G401 (cell line): ENCODE data around the gene SPC25. TPM values are rescaled to one million over a fixed set of nuclear protein-coding genes. Genes with fewer than 3 reads are reported as not detected.

Source experiments
- DNase-seq: peaks from one replicate; pipeline ENCODE4 v3.0.0-alpha.2; 2015; ENCODE audit warnings: low spot score
- in situ Hi-C: cut with HindIII; loops from 2 replicates; pipeline ENCODE4 v1.10.0; 2016; ENCODE audit warnings: low sequenced_read_pairs, mixed read lengths
- total RNA-seq: library from RNA; depleted of rRNA; stranded (reverse); fragments of >200 nt; shearing (Covaris generic); gene quantifications from 2 replicates; pipeline ENCODE4 v1.2.3, GENCODE V29; 2014; rRNA removed

Gene SPC25
- total RNA-seq, 1 experiment from 2014 or later: 32.4 TPM

DNA sequence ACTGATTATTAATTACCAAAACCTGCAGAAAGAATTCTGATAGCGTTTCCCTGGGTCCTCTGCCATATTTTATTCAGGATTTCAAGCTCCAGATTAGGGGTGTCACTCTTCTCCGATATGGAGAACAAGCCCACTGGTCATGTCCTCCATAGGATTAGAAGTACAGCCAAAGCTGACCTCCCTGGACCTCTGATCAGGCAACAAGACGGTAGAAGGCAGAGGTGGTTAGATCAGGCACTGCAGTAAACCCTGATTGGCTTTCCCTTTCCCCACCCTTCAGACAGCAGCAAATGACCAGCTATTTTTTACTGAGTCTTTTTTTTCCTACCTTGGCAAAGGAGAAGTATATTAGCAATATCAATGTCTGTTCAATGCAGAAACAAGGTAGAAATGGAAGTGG lies 37.7 kb downstream of the SPC25 start:
- in situ Hi-C loops: no loop called here
- no peak for DNase-seq

DNA sequence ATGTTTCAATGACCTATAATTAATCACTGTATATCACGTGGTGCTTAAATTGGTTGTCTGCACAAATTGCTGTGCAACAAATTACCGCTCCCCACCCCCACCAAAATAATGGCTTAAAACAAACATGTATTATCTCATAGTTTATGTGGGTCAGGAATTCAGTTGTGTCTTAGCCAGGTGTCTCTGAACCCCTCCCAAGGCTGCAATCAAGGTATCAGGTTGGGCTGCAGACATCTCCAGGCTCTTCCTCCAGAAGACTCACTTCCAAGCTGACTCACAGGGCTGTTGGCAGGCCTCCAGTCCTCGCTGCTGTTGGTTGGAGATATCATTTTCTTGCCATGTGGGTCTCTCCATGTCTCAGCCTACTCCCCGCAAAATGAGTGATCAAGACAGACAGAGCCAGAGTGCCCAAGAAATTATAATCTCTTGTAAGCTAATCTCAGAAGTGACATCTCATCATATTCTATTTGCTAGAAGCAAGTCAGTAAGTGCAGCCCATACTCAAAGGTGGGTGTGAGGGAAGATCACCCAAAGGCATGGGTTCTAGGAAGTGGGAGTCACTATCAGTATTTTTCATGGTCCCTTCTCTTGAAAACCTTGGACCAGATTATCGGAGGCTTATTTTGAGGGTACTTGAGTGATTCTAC lies 38.4 kb downstream of the SPC25 start:
- in situ Hi-C loops: no loop called here
- no peak for DNase-seq

DNA sequence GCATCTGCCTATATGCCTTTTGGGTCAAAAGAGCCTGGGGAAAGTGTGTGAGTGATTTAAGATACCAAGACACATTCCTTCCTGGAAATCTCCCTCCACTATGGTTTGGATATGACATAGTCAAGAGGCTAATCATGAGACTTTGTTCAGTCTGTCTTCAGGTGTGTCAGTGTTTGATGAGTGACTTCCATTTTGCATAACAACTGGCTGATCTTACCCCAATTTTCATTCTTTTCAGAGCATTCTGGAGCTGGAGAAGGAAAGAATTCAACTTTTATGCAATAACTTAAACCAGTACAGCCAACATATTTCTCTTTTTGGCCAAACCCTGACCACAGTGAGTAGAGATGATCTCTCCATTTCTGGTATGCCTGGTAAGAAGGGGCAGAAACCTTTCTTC lies 39.4 kb downstream of the SPC25 start:
- DNase-seq: no peak
- in situ Hi-C loops: no loop called here

DNA sequence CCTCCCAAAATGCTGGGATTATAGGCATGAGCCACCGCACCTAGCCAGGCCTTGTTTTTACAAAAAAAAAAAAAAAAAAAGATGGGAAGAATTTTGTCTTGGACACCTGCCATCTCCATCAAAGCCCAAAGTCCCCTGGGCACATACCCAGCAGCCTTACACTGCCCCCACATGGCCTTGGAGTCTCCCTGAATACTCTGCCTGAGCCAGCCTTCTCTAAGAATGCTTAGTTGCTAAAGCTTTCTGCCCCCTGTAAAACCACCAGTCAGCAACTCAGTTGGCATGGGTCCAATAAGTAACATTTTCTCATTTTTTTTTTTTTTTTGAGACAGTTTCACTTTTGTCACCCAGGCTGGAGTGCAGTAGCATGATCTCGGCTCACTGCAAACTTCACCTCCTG lies 40.6 kb downstream of the SPC25 start:
- in situ Hi-C loops: no loop called here
- no peak for DNase-seq

DNA sequence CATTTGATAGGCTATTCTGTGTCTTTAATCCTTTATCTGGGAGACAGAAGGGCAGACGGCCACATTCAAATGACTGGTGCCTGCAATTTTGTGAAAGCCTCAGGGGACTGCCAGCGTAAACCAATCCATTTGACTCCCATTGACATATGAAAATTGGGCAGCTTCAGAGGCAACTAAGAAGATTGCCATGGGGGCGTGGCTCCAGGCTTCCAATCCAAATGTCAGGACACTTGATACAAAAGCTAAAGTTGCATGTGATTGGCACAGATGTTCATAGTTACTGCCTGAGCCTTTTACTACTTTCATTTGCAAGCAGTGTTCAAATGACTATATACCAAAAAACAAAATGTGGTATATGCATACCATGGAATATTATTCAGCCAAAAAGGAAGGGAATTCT lies 42.0 kb downstream of the SPC25 start:
- DNase-seq: no peak
- in situ Hi-C loops: no loop called here

DNA sequence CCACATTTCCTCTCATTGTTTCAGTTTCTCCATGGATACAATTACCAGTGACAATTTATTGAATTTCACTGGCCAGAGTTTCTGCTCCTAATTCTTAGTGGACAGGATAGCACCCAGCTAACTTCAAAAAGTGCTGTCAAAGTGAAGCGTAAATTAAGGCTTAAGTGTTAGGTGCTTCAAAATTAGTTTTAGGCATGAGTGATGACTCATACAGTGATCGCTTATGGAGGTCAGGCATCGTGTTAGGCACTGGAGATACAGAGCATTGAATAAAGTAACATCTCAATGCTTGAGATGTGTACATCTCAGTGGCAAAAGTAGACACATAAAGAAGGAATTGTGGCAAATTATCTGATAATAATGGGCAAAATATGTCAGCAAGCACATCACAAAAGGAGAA lies 47.0 kb downstream of the SPC25 start:
- in situ Hi-C loops: no loop called here

DNA sequence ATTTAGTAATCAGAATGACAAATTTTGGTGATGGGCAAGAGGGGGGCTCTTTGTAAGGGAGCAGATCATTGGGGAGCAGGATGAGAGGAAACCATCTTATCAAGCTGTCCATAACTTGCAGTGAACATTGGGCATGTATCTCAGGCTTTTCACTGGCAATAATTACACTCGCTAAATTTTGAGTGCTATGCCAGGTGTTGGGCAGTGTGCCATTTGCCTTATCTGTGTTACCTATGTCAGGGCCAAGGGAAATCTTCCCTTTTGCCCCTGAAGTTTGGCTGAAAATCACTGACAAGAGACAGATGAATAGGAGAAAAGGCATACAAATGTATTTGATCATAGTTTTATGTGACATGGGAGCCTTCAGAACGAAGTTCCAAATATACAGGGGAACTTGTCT lies 48.8 kb downstream of the SPC25 start:
- in situ Hi-C loops: no loop called here
- DNase-seq: no peak

More for the DNA sequence above, 47.0 kb downstream of the SPC25 start:
- DNase-seq: no peak

DNA sequence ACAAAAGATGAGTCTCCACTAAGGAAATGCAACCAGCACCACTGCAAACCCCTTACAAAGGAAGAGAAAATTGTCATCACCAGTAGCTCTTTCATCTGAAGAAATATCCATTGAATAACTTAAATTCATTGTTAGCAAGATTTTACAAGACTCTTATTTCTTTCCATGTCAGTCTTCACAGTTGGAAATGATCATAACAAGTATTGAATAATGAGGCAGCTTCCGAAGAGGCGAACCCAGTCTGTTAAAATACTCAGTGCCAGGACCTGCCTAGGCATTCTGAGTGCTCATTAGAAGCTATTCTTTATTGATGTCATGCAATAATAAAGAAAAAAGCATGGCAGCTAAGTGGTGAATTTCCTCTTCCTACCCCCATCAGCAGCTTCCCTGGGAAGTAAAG lies 54.3 kb downstream of the SPC25 start:
- in situ Hi-C loops: no loop called here
- no peak for DNase-seq

DNA sequence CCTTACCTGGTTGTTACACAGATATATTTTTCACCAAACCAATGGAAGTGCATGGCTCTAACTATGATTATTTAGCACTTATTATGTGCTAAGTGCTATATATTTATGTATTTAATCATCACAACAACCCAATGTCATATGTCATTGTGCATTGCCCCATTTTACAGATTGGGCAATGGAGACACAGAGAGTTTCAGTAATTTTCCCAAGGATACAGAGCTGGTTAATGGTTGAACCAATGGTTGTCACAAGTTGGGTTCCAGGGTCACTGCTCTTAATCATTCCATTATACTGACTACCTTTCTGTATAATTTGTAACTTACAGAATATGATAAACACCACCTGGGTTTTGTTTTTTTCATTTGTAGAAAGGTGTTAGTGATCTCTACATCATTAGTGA lies 58.6 kb downstream of the SPC25 start:
- in situ Hi-C loops: no loop called here
- no peak for DNase-seq

DNA sequence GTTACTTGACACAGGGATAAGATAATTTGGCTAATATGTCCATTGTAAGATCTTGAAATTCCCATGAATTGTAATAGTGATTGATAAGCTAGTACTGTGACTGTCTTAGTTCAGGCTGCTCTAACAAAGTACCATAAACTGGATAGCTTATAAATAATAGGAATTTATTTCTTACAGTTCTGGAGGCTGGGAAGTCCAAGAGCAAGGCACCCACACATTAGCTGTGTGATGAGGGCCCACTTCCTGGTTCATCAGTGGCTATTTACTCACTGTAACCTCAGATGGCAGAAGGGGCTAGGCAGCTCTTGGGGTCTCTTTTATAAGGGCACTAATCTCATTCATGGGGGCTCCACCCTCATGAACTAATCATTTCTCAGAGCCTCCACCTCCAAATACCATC lies 59.3 kb downstream of the SPC25 start:
- in situ Hi-C loops: no loop called here
- DNase-seq: no peak

DNA sequence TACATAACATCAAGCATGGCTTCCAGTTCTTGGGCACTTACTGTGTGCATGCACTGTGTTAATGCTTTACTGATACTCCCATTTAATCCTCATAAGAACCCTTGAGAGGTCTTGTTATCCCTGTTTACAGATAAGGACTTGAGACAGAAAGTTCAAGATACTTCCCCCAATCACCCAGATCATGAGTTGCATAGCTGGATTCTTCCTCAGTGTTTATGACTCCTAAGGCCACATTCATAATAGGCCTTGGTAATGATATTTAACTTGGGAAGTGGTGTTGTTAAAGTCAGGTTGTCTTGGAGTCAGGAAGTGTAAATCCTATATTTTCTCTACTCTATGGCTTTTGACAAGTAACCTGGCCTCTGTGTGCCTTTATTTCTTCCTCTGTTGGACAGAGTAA lies 65.1 kb downstream of the SPC25 start:
- DNase-seq: no peak
- in situ Hi-C loops: no loop called here

DNA sequence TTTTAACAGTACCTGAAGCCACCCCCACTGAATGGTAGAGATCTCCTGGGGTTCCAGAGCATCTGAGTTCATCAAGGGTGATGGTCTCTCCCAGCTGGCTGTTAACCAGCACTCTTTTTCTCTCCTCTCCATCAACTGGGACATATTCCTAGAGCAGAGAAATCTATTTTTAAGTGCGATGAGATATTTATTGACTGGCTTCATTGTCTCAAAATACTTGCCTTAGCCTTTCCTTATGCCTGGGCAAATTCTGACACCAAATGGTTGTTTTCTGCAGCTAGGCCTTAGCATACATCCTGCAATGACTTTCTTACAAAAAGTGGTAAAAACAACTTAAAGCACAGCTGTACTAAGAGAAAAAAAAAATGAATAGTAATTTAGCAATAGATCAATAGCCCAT lies 68.2 kb downstream of the SPC25 start:
- in situ Hi-C loops: no loop called here
- DNase-seq: no peak

DNA sequence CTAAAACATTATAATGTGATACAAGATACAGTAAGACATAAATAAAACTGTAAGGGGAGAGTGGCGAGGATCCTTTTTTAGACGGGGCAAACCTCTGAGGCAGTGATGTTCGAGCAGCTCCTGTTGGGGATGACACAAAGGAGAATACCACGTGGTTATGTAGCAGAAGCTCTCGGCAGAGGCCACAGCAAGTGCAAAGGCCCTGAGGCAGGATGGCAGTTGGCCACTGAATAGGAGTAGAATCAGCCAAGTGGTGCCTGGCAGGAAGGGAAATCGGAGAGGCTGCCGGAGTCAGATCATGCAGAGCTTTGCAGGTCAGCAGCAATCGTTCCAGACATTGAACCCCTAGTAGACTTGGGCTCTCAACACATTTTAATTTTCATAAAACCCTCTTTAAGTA lies 68.7 kb downstream of the SPC25 start:
- DNase-seq: no peak
- in situ Hi-C loops: no loop called here

Other genes starting within 250 kb of the SPC25 start
- gene NOSTRIN, start 87.8 kb downstream of the SPC25 start, total RNA-seq: not detected in 2 replicates
- gene G6PC2, start 10.9 kb upstream of the SPC25 start, total RNA-seq: not detected in 2 replicates
- not detected in 2 replicates for gene ABCB11, start 140.9 kb upstream of the SPC25 start, total RNA-seq
- gene DHRS9, start 179.1 kb upstream of the SPC25 start, total RNA-seq: not detected in 2 replicates